Inferior parietal cortex (tissue), 1 donor: ENCODE data around the gene TBC1D3D.
"Not testable (repeated sequence)": the region's sequence is repeated elsewhere in the genome, so short reads cannot be mapped to it uniquely, and the experiment has no call there.

Experiments used
- DNase-seq: peaks from one replicate; pipeline ENCODE4 v3.0.0-alpha.2; 2016; ENCODE audit errors: extremely low spot score

Gene TBC1D3D

GRCh38 chr17:38003676-38004075 is at the start of gene TBC1D3D:
TBC1D3D (plus strand) TSS chr17:38003976; CDS start chr17:38005561, 1,585 bp downstream.
- not testable (repeated sequence) for DNase-seq

- DNase-seq: not testable (repeated sequence)
Measured at GRCh38 chr17:37988960-37989359, 14.8 kb upstream of the TBC1D3D start, which contains the start of gene TBC1D3L. TBC1D3L (minus strand) TSS chr17:37989060; CDS start chr17:37987520, 1,540 bp downstream.
